T-helper 1 cell treated with Interleukin-12 subunit alpha and Interleukin-12 subunit beta and Interleukin-4 antibody, amounts not matched to agents 30 μg/mL and 1 μg/mL, for 36 hours (primary cell): ENCODE measurements around the gene SNTG2.
A peak's percentile ranks its signal among the peaks of the same experiment; 100 is the strongest.

Source experiments
- H3K27ac Mint-ChIP-seq: one replicate; pipeline ENCODE4 v1.8.0; 2021; ENCODE audit warnings: mild to moderate bottlenecking, mixed read lengths
- H3K27me3 Mint-ChIP-seq: one replicate; pipeline ENCODE4 v1.8.0; 2021; ENCODE audit warnings: low read depth, mixed read lengths
- H3K36me3 Mint-ChIP-seq: one replicate; pipeline ENCODE4 v1.8.0; 2021; ENCODE audit warnings: low read depth, mixed read lengths
- H3K4me1 Mint-ChIP-seq: one replicate; pipeline ENCODE4 v1.8.0; 2021; ENCODE audit warnings: low read depth, mixed read lengths
- H3K4me3 Mint-ChIP-seq: one replicate; pipeline ENCODE4 v1.8.0; 2021; ENCODE audit warnings: mild to moderate bottlenecking, moderate library complexity, mixed read lengths
- H3K9me3 Mint-ChIP-seq: one replicate; pipeline ENCODE4 v1.8.0; 2021; ENCODE audit warnings: mixed read lengths

The SNTG2 gene

DNA sequence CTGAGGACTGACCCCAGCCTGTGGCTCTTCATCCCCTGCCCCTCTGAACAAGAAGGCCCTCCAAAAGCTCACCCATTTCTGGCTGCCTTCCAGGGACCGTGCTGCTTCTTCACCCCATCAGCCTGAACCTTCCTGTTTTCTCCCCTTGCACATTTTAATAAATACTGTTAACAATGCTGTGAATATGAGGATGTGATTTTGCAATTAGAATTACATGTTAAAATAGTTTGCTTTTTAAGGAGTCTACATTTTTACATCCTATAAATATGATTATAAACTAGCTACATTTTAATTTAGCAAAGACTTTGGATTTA, 4.0 kb downstream of the SNTG2 start:
- Mint-ChIP-seq H3K4me3 (no peak overlapping the region), H3K27ac (no peak overlapping the region), H3K9me3 (no peaks in the 10 kb centered on the region), H3K4me1 (peaks cover 2% of the 10 kb centered on the region), H3K36me3 (no peaks in the 10 kb centered on the region), H3K27me3 (peaks cover 49% of the 10 kb centered on the region)

DNA sequence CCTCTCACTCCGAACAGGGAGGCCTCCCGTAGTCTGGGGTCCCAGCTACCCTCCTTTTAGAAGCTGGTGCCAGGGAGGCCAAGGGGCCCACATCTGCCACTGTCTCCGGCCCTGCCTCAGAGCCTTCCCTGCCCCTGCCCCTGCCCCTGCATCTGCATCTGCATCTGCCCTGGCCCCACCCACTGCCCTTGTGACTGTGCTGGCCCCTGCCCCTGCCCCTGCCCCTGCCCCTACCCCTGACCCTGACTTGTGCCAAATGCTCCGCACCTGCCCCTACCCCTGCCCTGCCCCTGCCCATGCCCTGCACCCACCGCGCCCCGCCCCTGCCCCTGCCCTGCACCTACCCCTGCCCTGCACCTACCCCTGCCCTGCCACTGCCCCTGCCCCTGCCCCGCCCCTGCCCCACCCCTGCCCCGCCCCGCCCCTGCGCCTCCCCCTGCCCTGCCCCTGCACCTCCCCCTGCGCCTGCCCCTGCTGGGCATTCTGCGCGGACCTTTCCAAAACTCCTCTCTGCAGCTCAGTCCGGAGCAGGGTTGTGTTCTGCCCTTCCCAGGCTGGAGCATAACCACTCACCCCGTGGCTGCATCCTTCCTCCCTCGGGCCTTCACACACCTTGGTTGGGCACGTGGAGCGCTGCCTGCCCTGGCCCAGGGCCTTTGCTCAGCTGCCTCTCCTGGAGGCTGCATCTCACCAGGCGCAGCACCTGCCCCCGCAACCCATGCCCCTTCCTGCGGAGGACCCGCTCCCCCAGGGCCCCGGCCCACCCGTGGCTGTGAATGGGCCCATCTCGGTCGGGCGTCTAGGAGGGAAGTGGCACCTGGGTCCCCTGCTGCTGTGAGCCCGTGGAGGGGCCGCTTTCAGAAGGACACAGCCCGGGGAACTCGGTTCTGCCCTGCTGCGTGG, 5.4 kb downstream of the SNTG2 start:
- H3K27me3 Mint-ChIP-seq, result peaks cover 46% of the 10 kb centered on the region
- peaks cover 2% of the 10 kb centered on the region for H3K4me1 Mint-ChIP-seq
- no peaks in the 10 kb centered on the region for H3K36me3 Mint-ChIP-seq
- no peak overlapping the region for H3K27ac Mint-ChIP-seq
- H3K9me3 Mint-ChIP-seq, result no peaks in the 10 kb centered on the region
- no peak overlapping the region for H3K4me3 Mint-ChIP-seq

DNA sequence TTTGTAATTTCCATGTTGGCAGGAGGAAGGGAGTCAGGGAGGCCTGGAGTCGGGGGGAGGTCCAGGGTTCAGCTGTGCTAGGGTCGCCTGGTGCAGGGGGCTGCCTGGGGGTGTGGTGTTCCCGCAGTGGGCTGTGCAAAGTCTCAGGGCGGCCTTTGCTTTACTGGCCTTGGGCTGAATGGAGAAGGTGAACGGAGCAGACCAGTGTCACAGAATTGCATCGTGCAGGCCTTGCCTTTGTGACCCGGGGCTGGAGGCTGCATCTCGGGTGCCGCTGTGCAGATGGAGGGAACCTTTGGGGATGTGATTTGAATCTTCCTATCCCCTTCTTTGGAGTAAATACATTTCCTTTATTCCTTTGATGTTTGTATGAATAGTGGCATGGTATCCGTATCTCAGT, 8.8 kb downstream of the SNTG2 start:
- H3K4me3 Mint-ChIP-seq, result no peak overlapping the region
- H3K27me3 Mint-ChIP-seq, result peaks cover 26% of the 10 kb centered on the region
- H3K36me3 Mint-ChIP-seq, result no peaks in the 10 kb centered on the region
- no peak overlapping the region for H3K27ac Mint-ChIP-seq
- no peaks in the 10 kb centered on the region for H3K4me1 Mint-ChIP-seq
- H3K9me3 Mint-ChIP-seq, result no peaks in the 10 kb centered on the region

DNA sequence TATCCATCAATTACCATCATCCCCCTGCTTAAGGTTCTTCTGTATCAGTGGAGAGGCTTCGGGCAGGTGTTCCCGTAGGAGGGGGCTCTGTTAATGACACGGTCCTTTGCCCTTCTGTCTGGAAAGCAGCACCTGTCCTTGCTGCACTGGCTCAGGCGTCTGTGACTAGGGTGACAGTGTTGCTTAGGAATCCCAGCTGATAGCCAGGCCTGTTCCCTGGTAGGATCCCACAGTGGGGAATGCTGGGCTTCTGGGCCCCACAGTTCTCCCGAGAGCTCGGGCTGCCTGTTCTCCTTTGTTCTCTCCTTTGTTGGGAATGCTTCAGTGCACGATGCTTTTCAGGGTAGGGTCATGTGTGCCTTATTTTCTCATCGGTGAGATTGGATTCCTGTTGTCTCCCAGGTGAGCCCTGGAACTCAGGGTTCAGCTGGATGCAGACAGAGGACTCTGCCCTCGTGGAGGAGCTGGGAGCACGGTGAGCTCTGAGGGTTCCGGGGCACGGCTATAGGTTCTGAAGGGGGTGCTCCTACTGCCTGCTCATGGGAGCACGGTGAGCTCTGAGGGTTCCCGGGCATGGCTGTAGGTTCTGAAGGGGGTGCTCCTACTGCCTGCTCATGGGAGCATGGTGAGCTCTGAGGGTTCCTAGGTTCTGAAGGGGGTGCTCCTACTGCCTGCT, 9.6 kb downstream of the SNTG2 start:
- Mint-ChIP-seq H3K36me3 (no peaks in the 10 kb centered on the region), H3K4me3 (no peak overlapping the region), H3K27ac (no peak overlapping the region), H3K4me1 (no peaks in the 10 kb centered on the region), H3K9me3 (no peaks in the 10 kb centered on the region), H3K27me3 (peaks cover 20% of the 10 kb centered on the region)

DNA sequence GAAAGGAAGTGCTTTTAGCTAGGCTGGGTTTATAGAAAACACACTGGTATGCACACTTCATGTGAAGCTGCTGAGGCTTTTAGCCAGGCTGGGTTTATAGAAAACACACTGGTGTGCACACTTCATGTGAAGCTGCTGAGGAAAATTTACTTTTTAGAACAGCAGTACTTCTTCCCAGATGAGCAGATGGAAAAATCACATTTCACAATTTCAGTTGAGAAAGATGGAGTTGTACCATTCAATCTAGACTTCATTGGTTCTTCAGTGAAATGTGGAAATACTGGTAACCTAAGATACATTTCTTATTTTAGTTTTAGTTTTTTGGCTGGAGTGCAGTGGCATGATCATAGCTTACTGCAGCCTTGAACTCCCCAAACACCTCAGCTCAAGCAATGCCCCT, 11.1 kb downstream of the SNTG2 start:
- no peak overlapping the region for H3K27ac Mint-ChIP-seq
- peaks cover 17% of the 10 kb centered on the region for H3K27me3 Mint-ChIP-seq
- H3K4me3 Mint-ChIP-seq, result no peak overlapping the region
- no peaks in the 10 kb centered on the region for H3K36me3 Mint-ChIP-seq
- no peaks in the 10 kb centered on the region for H3K9me3 Mint-ChIP-seq
- no peaks in the 10 kb centered on the region for H3K4me1 Mint-ChIP-seq

DNA sequence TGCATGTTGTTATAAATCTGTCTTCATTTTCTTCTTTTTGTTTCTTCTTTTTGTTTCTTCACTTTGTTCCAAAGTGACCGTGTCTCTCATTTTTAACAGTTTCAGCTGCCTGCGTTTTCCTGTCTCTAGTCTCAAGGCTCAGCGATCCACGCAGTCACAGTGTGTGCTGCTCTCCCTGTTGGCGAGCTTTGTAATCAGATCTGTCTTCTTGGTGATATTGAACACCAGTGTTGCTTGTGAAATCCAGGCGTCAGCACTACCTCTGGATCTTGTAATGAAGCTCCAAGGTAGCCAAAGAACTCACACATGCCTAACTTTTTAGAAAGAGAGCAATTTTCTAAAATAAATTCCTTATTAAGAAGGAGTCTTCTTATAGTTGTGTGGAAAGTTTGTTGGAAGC, 13.2 kb downstream of the SNTG2 start:
- Mint-ChIP-seq H3K27ac (no peak overlapping the region), H3K9me3 (no peaks in the 10 kb centered on the region), H3K36me3 (no peaks in the 10 kb centered on the region), H3K4me3 (no peak overlapping the region), H3K27me3 (peaks cover 16% of the 10 kb centered on the region), H3K4me1 (no peaks in the 10 kb centered on the region)

DNA sequence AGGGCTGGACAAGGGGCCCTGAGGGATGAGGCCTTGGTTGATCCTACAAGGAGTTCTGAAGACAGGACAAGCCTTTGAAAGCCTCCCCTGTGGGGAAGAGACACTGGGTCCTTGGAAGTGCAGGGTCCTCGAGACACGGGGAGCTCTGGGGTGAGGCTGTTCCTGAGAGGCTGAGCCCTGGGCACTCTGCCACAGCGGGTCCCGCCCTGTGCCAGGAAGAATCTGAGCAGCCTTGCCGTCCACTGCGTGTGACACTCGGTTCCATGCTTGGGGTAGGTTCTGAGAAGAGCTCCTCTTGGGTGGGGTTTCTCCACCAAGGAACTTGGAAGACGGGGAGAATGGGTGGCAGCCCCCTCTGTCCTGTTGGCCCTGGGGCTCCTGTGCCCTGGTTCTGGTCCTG, 13.9 kb downstream of the SNTG2 start:
- Mint-ChIP-seq H3K27ac (no peak overlapping the region), H3K4me3 (no peak overlapping the region), H3K36me3 (no peaks in the 10 kb centered on the region), H3K4me1 (no peaks in the 10 kb centered on the region), H3K27me3 (peaks cover 23% of the 10 kb centered on the region), H3K9me3 (peaks cover 2% of the 10 kb centered on the region)

DNA sequence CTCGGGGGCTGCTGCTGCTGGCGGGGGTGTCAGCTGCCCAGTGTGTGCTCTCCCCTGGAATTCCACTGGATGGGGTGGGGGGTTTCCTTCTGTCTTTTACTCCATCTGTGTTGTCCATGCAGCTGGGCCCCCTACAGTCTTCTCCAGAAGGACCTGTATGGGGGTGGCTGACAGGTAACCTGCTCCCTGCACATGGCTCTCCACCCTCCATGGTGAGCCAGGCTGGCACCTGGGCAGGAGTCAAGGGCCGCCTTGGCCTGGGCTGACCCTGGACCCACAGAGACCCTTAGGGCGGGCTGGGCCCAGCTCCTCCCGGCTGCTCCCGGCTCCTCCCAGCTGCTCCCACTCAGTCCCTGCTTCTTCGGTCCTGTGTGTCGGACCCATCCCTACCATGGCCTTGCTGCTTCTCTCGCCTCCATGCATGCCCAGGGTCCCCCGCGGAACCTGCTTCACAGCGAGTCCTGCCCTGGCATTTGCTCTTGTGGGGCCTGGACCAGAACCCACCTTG, 15.0 kb downstream of the SNTG2 start:
- Mint-ChIP-seq H3K4me3 (no peak overlapping the region), H3K4me1 (no peaks in the 10 kb centered on the region), H3K9me3 (peaks cover 5% of the 10 kb centered on the region), H3K27ac (no peak overlapping the region), H3K27me3 (peaks cover 26% of the 10 kb centered on the region), H3K36me3 (no peaks in the 10 kb centered on the region)

DNA sequence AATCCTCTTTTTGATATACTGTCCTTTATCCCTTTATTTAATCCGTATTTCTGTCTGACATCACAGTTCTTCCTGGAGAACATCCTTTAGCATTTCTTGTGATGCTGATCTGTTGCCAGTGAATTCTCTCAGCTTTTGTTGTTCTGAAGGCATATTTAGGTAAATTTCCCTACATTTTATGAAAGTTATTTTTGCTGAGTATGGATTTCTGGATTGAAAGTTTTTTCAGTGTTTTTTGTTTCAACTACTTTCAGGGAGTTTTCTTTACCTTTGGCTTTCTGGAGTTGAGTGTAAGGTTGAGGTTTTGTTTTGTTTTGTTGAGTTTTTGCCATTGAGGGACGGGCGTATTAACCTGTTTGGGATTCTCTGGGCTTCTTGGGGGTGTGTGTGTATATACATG, 22.5 kb downstream of the SNTG2 start:
- Mint-ChIP-seq H3K27ac (no peak overlapping the region), H3K4me1 (peaks cover 18% of the 10 kb centered on the region), H3K27me3 (peaks cover 34% of the 10 kb centered on the region), H3K4me3 (no peak overlapping the region), H3K9me3 (peaks cover 30% of the 10 kb centered on the region), H3K36me3 (peaks cover 4% of the 10 kb centered on the region)

DNA sequence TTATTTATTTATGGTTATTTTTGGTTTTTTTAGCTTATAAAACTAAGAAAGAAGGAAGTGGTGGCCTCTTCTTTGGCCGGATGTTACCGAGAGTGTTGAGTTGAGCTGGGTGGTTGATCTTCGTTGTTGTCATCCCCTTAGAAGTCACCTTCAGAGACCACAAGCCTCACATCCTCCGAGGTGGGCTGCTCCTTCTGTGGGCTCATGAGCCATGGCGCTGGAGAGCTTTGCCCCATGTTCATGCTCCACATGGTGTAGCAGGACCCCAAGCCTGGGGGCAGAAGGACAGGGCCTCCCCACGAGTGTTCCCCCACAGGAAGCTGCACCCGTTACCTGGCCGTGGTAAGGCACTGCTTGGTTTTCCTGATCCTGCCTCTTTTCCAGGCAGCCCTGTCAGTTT, 23.4 kb downstream of the SNTG2 start:
- Mint-ChIP-seq H3K27me3 (peaks cover 25% of the 10 kb centered on the region), H3K36me3 (peaks cover 4% of the 10 kb centered on the region), H3K27ac (peak overlapping the region; percentile 73), H3K4me3 (peak overlapping the region; percentile 8), H3K9me3 (peaks cover 30% of the 10 kb centered on the region), H3K4me1 (peaks cover 18% of the 10 kb centered on the region)

DNA sequence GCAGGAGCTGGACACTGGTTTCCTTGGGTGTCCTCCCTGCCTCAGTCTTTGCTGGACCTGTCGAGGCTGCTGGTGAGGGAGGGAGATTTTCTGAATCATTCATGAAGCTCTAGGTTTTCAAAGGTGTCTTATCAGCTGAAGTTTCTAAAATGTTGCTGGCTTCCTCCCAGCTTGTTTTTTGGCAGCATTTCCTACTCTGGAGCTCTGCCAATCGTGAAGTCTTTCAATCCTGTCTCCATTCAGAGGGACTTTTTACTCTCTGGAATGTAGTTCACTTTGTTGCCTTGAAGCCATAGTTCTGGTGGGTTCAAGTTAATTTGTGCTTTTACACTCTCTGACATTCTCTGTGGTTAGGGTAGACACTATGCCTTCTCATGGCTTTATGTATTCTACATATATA, 23.9 kb downstream of the SNTG2 start:
- Mint-ChIP-seq H3K27ac (peak overlapping the region; percentile 22), H3K4me1 (peaks cover 18% of the 10 kb centered on the region), H3K36me3 (peaks cover 4% of the 10 kb centered on the region), H3K9me3 (peaks cover 28% of the 10 kb centered on the region), H3K27me3 (peaks cover 20% of the 10 kb centered on the region), H3K4me3 (no peak overlapping the region)

DNA sequence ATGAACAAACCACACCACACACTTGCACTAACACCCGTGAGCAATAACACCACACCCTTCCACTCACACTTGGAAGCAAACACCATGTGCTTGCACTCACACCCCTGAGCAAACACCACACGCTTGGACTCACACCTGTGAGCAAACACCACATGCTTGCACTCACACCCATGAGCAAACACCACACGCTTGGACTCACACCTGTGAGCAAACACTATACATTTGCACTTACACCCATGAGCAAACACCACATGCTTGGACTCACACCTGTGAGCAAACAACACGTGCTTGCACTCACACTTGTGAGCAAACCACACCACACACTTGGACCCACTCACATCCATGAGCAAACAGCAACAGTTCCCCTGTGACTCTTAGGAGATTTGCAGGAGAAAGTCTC, 24.4 kb downstream of the SNTG2 start:
- peaks cover 18% of the 10 kb centered on the region for H3K4me1 Mint-ChIP-seq
- H3K9me3 Mint-ChIP-seq, result peaks cover 25% of the 10 kb centered on the region
- peaks cover 16% of the 10 kb centered on the region for H3K27me3 Mint-ChIP-seq
- H3K4me3 Mint-ChIP-seq, result no peak overlapping the region
- no peak overlapping the region for H3K27ac Mint-ChIP-seq
- peaks cover 4% of the 10 kb centered on the region for H3K36me3 Mint-ChIP-seq

DNA sequence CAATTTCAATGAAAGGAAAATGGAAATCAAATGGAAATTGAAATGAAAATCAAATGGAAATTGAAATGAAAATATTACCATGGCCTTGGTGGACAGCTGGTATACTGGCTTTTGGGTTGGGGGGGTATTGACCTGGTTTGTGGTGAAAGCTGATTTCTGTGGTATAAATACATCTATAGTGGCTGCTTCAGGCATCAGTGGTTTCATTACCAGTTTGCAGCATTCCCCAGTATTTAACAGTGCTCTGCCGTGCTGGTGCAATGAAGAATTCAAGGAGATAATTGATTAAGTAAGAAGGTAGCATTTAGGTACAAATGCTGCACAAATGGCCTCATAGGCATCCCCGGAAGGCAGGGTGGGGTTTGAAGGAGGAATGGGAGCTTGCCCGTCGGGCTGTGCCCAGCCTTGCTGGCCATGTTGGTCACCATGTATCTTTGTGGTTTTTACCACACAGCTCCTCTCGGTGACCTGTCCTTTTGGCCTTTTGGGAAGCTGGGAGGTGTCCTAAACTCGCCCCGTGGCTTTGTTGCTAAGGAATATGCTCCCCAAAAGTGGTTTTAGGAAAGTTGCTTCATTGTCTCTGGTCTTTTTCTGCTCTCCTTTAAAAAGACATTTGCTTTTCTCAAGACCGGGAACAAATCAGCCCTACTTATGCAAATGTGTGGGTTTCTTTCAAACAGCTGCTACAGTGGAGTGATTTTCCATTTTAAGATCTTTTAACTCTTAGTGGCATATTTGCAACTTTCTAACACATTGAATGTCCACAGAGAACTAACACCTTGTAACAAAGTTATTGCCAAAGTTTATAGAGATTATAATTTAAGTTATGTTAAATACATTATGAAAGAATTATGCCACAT, 28.6 kb downstream of the SNTG2 start:
- peaks cover 9% of the 10 kb centered on the region for H3K4me1 Mint-ChIP-seq
- H3K4me3 Mint-ChIP-seq, result no peak overlapping the region

DNA sequence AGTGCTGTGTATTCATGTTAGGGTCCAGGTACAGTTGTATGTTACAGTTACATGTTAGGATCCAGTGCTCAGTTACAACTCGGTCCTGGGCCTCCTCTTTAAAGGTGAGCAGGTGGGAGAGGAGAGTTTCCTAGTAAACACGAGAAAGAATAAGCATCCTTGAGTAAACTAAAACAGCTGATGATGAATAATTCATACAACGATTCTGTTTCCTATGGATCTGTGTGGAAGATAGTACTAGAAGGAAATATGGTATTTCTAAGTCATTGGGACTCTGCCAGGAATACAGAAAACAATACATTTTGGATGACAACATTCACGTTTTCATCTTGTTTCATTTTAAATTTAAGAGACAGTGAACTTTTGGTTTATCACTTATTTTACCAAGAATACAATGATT, 29.5 kb downstream of the SNTG2 start:
- Mint-ChIP-seq H3K27me3 (peaks cover 4% of the 10 kb centered on the region), H3K4me3 (no peak overlapping the region), H3K27ac (no peak overlapping the region), H3K9me3 (no peaks in the 10 kb centered on the region), H3K4me1 (peaks cover 1% of the 10 kb centered on the region), H3K36me3 (no peaks in the 10 kb centered on the region)

More for the DNA sequence above, 28.6 kb downstream of the SNTG2 start:
- Mint-ChIP-seq H3K27ac (no peak overlapping the region), H3K9me3 (no peaks in the 10 kb centered on the region), H3K27me3 (peaks cover under 1% of the 10 kb centered on the region), H3K36me3 (no peaks in the 10 kb centered on the region)
